Mucosa of rectum (tissue), 2 donors: ENCODE results near the gene SFRP5.

ENCODE experiments used
- H3K27ac ChIP-seq, 2 donors: one replicate each; pipeline ENCODE4 v1.7.0; 2013; ENCODE audit warnings: inconsistent platforms in 2 of 2, low read depth in 2 of 2, low read length in 2 of 2
- H3K27me3 ChIP-seq, 2 donors: one replicate each; pipeline ENCODE4 v1.7.0; 2013; ENCODE audit warnings: low read length in 2 of 2; ENCODE audit not compliant: control insufficient read depth in 2 of 2, insufficient read depth in 2 of 2
- H3K36me3 ChIP-seq, 2 donors: one replicate each; pipeline ENCODE4 v1.7.0; 2013; ENCODE audit warnings: low read length in 2 of 2; ENCODE audit not compliant: control insufficient read depth in 2 of 2, insufficient read depth in 2 of 2
- H3K4me1 ChIP-seq, 2 donors: one replicate each; pipeline ENCODE4 v1.7.0; 2013; ENCODE audit warnings: low read length in 2 of 2, mild to moderate bottlenecking in 1 of 2; ENCODE audit not compliant: control insufficient read depth in 2 of 2, insufficient read depth in 2 of 2
- H3K4me3 ChIP-seq, 2 donors: one replicate each; pipeline ENCODE4 v1.7.0; 2013; ENCODE audit warnings: low read length in 2 of 2
- H3K9ac ChIP-seq, 2 donors: one replicate each; pipeline ENCODE4 v1.7.0; 2013; ENCODE audit warnings: low read length in 2 of 2, low read depth in 1 of 2, mild to moderate bottlenecking in 1 of 2
- H3K9me3 ChIP-seq, 2 donors: one replicate each; pipeline ENCODE4 v1.7.0; 2013; ENCODE audit warnings: low read length in 2 of 2; ENCODE audit not compliant: control insufficient read depth in 2 of 2
- donor health status: healthy.
- donor health status: Normal muscosa, but diverticular disease.

SFRP5 gene

GRCh38 chr10:97785731-97786130 is 13.9 kb upstream of the SFRP5 start:
- no peaks in the 10 kb centered on the region for H3K4me1 ChIP-seq

GRCh38 chr10:97785231-97785630 is 13.4 kb upstream of the SFRP5 start:
- no peak overlapping the region for H3K4me3 ChIP-seq
- H3K27me3 ChIP-seq = no peaks in the 10 kb centered on the region
- H3K27ac ChIP-seq = no peak overlapping the region
- no peaks in the 10 kb centered on the region for H3K9me3 ChIP-seq
- H3K9ac ChIP-seq = no peak overlapping the region
- no peaks in the 10 kb centered on the region for H3K4me1 ChIP-seq
- no peaks in the 10 kb centered on the region for H3K36me3 ChIP-seq

More at GRCh38 chr10:97785731-97786130, 13.9 kb upstream of the SFRP5 start:
- H3K27ac ChIP-seq = no peak overlapping the region
- no peaks in the 10 kb centered on the region for H3K9me3 ChIP-seq
- no peaks in the 10 kb centered on the region for H3K27me3 ChIP-seq
- H3K4me3 ChIP-seq = no peak overlapping the region
- H3K36me3 ChIP-seq = no peaks in the 10 kb centered on the region
- H3K9ac ChIP-seq = no peak overlapping the region

- Histone ChIP-seq H3K36me3 (no peaks in the 10 kb centered on the region), H3K4me1 (no peaks in the 10 kb centered on the region), H3K4me3 (no peak overlapping the region), H3K9me3 (no peaks in the 10 kb centered on the region), H3K27me3 (no peaks in the 10 kb centered on the region), H3K27ac (no peak overlapping the region), H3K9ac (no peak overlapping the region)
These were observed 12.5 kb upstream of the SFRP5 start for GRCh38 chr10:97784200-97784810.

GRCh38 chr10:97782455-97783228 is 10.8 kb upstream of the SFRP5 start:
- Histone ChIP-seq H3K4me3 (no peak overlapping the region), H3K27ac (no peak overlapping the region), H3K4me1 (no peaks in the 10 kb centered on the region)

GRCh38 chr10:97781618-97782331 is 10.0 kb upstream of the SFRP5 start:
- Histone ChIP-seq H3K27me3 (no peaks in the 10 kb centered on the region), H3K4me3 (no peak overlapping the region), H3K36me3 (no peaks in the 10 kb centered on the region), H3K9me3 (no peaks in the 10 kb centered on the region), H3K27ac (no peak overlapping the region), H3K4me1 (no peaks in the 10 kb centered on the region), H3K9ac (no peak overlapping the region)

More at GRCh38 chr10:97782455-97783228, 10.8 kb upstream of the SFRP5 start:
- Histone ChIP-seq H3K27me3 (no peaks in the 10 kb centered on the region), H3K9me3 (no peaks in the 10 kb centered on the region), H3K36me3 (no peaks in the 10 kb centered on the region), H3K9ac (no peak overlapping the region)

GRCh38 chr10:97780841-97781617 is 9.2 kb upstream of the SFRP5 start:
- no peak overlapping the region for H3K4me3 ChIP-seq
- no peaks in the 10 kb centered on the region for H3K27me3 ChIP-seq
- no peaks in the 10 kb centered on the region for H3K4me1 ChIP-seq
- no peak overlapping the region for H3K27ac ChIP-seq
- H3K9ac ChIP-seq = no peak overlapping the region
- no peaks in the 10 kb centered on the region for H3K36me3 ChIP-seq
- no peaks in the 10 kb centered on the region for H3K9me3 ChIP-seq

- no peaks in the 10 kb centered on the region for H3K27me3 ChIP-seq
These were observed 8.2 kb upstream of the SFRP5 start for GRCh38 chr10:97779975-97780374.

GRCh38 chr10:97779492-97779891 is 7.7 kb upstream of the SFRP5 start:
- no peaks in the 10 kb centered on the region for H3K4me1 ChIP-seq
- no peaks in the 10 kb centered on the region for H3K36me3 ChIP-seq
- H3K4me3 ChIP-seq = no peak overlapping the region
- no peak overlapping the region for H3K27ac ChIP-seq
- no peaks in the 10 kb centered on the region for H3K9me3 ChIP-seq
- no peaks in the 10 kb centered on the region for H3K27me3 ChIP-seq
- H3K9ac ChIP-seq = no peak overlapping the region

More at GRCh38 chr10:97779975-97780374, 8.2 kb upstream of the SFRP5 start:
- Histone ChIP-seq H3K4me3 (no peak overlapping the region), H3K9me3 (no peaks in the 10 kb centered on the region), H3K36me3 (no peaks in the 10 kb centered on the region), H3K4me1 (no peaks in the 10 kb centered on the region), H3K9ac (no peak overlapping the region), H3K27ac (no peak overlapping the region)

GRCh38 chr10:97778452-97779302 is 6.9 kb upstream of the SFRP5 start:
- Histone ChIP-seq H3K36me3 (no peaks in the 10 kb centered on the region), H3K4me1 (no peaks in the 10 kb centered on the region), H3K9me3 (no peaks in the 10 kb centered on the region), H3K9ac (no peak overlapping the region), H3K4me3 (no peak overlapping the region), H3K27me3 (peaks cover 0 to 3% of the 10 kb centered on the region in 2 donors), H3K27ac (no peak overlapping the region)
